HG03066 (cell line): ENCODE data around the gene S100A7.
"Not testable (repeated sequence)": the region's sequence is repeated elsewhere in the genome, so short reads cannot be mapped to it uniquely, and the experiment has no call there.

Experiments
- ATAC-seq: cut with Tn5 transposase; IDR thresholded peaks from one replicate; pipeline ENCODE4 v1.9.1; 2021; ENCODE audit warnings: low read depth; ENCODE audit not compliant: unreplicated experiment

S100A7 gene

GRCh38 chr1:153478047-153478691 is 17.7 kb upstream of the S100A7 start:
- ATAC-seq = no peak

- no peak for ATAC-seq
These were observed 16.1 kb upstream of the S100A7 start for GRCh38 chr1:153476491-153477093.

- no peak for ATAC-seq
These were observed 14.8 kb upstream of the S100A7 start for GRCh38 chr1:153475282-153475681.

DNA sequence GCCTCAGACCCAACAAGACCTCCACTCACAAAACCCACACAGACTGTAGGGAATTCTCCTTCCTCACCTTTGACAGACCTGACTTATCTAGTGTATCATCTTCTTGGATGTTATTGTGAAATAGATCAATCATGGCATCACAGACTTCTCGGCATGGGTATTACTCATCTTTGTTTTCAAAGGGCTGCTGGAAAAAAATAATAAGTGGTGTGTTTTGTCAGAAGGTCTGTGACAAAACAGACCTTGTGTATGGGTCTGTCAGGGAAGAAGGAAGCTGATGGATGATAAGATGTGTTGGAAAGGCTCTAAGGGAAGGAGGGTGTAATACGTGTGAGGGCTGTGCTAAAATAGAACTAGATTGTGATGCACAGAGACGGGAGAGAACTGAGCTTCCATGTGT is 13.9 kb upstream of the S100A7 start:
- no peak for ATAC-seq

GRCh38 chr1:153470707-153471106 is 10.3 kb upstream of the S100A7 start:
- no peak for ATAC-seq

- ATAC-seq = no peak
These were observed 6.5 kb upstream of the S100A7 start for GRCh38 chr1:153466908-153467307.

DNA sequence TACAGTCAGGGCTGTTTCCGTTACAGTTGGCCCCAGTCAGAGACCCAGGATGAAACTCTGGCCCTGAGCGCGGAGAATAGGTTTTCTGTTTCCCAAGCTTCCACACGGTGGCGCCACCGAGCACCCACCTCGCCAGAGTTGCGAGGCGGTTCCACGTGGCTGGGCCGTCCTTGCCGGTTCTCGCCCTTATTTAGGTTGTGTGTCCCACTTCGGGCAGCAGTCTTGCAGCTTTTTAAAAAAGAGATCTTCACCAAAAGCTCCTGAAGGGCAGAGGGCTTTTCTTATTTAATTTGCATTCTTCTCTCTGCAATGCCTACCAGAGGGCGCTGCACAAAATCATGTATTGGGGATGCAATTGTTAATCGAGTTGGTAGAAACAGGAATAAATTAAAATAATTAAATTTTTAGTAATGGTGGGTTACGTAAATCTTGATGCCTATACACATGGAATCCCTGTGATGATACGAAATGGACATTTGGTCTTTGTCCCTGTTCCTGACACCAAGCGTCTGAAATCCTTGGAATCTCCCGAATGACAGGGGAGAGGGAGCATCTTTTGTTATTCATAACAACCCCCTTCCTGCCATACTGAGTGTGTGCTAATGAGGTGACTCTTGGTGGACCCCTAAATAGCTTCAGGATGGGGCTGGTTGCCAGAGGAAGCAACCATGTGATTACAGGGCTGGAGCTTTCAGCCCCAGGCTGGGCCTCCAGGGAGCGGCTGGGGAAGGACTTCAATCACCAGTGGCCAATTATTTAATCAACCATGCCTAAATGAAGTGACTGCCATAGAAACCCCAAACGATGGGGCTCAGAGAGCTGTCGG is 5.6 kb upstream of the S100A7 start:
- ATAC-seq = no peak

- not testable (repeated sequence) for ATAC-seq
These were observed 2.3 kb upstream of the S100A7 start for GRCh38 chr1:153462741-153463140.

- no peak for ATAC-seq
These were observed 796 bp downstream of the S100A7 start for GRCh38 chr1:153459655-153460054.

GRCh38 chr1:153456396-153456795 is 4.1 kb downstream of the S100A7 start:
- ATAC-seq = no peak

DNA sequence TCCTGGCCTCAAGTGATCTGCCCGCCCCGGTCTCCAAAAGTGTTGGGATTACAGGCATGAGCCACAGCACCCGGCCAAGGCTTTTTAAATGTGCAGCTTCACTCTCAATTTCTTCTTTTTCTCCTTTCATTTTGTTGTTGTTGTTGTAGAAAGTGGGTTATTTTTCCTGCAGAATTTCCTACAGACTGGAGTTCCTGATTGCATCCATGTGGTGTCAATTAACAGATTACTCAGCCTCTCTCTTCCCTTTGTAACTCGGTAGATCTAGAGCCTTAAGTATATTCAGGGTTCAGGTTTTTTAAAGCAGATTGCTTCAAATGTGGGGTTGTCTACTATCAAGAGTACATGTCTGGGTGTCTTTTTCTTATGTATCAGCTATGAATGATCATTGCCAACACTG is 11.6 kb downstream of the S100A7 start:
- ATAC-seq = not testable (repeated sequence)

GRCh38 chr1:153447498-153448170 is 12.8 kb downstream of the S100A7 start:
- ATAC-seq = no peak

DNA sequence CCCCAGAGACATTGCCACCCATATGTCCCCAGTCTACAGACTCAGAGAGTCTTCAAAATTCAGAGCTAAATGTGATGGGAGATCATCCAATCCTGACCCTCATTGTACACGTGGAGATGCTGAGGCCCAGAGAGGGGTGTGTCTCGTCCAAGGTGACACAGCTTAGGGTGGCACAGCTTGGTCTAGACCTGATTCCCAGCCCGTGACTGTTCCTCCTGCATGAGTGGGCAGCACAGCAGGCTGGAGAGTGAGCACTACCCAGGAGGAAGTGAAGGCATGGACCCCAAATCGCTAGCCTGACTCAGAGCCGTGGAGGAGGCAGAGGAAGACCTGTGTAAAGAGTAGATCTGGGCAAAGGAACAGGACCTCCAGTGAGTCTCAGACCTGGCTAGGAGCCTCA is 16.4 kb downstream of the S100A7 start:
- ATAC-seq = no peak

DNA sequence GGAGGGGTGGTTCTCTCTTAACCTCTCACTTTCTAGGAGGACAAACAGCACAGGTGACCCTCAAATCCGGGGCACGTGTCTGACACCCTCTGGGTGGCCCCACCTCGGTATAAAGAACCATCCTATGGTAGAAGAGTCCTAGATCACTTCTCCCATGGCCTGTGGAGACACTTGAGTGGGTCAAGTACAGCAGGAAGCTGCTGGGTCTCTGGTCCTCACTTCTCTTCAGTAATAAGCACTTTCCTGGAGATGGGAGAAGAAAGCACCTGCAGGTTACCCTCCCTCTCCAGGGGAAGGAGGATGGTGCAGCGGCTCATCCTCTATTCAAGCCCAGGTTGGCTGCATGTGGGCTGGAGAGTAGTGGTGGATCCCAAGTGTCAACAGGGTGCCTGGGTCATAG is 17.0 kb downstream of the S100A7 start:
- ATAC-seq = no peak

DNA sequence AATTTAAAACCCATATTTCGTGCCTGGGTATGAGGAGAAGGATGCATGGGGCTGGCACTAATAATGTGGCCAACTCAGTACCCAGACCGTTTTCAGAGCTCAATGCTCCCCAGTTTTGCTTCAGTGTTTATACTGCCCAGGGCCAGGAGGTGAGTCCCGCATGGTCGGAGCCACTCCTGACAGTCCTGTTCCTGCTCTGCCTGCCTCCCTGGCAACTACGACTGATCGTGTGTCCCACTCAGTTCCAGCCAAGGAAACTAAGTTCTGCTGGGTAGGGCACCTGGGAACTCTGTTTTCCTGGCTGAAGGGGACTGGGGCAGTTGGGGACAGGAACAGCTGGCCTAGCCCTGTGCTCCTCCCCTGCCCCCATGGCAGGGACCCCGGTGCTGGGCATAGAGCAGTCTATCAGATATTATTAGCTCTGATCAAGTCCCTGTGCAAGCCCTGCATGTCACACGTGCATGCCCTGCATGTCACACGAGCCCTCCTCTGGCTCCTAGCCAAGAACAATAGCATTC is 19.2 kb downstream of the S100A7 start:
- no peak for ATAC-seq

- no peak for ATAC-seq
These were observed 21.2 kb downstream of the S100A7 start for GRCh38 chr1:153439273-153439672.

DNA sequence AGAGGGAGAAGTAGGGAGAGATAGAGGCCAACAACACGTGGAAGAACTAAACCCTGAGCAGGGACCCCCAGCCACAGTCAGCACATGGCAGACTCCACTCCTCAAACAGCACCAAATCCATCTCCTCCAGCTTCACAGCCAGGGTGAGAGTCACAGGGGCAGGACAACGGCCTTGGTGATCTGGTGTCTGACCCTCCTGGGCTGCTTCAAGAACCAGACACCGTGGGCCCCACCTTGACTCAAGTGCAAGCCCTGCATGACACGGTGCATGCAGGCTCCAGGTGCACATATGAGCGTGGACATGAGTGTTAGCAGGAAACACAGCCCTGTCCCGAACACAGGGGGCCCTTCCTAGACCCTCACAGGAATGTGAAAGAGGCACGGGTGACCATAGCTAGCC is 21.9 kb downstream of the S100A7 start:
- no peak for ATAC-seq

GRCh38 chr1:153437236-153437635 is 23.2 kb downstream of the S100A7 start:
- ATAC-seq = no peak

- no peak for ATAC-seq
These were observed 25.6 kb downstream of the S100A7 start for GRCh38 chr1:153434746-153435455.
